Astrocyte of the hippocampus (primary cell): ENCODE data around the gene MACROH2A1.

ENCODE experiments used
- DNase-seq: peaks from one replicate; pipeline ENCODE4 v3.0.0; 2011; ENCODE audit warnings: low read depth, low spot score

Gene MACROH2A1

GRCh38 chr5:135398160-135398854 is 724 bp downstream of the MACROH2A1 start:
- DNase-seq: peak; percentile 63

- DNase-seq: no peak
Observed at GRCh38 chr5:135397084-135397483, 1.9 kb downstream of the MACROH2A1 start.

- DNase-seq: no peak
Observed at GRCh38 chr5:135396459-135397055, 2.5 kb downstream of the MACROH2A1 start.

GRCh38 chr5:135395866-135396265 is 3.2 kb downstream of the MACROH2A1 start:
- no peak for DNase-seq

GRCh38 chr5:135395451-135395850 is 3.6 kb downstream of the MACROH2A1 start:
- DNase-seq: no peak

GRCh38 chr5:135394095-135394494 is 4.9 kb downstream of the MACROH2A1 start:
- no peak for DNase-seq

GRCh38 chr5:135393691-135394090 is 5.3 kb downstream of the MACROH2A1 start:
- DNase-seq: peak; percentile 51

GRCh38 chr5:135393229-135393628 is 5.8 kb downstream of the MACROH2A1 start:
- no peak for DNase-seq

GRCh38 chr5:135392256-135392655 is 6.8 kb downstream of the MACROH2A1 start:
- DNase-seq: peak; percentile 83

GRCh38 chr5:135391869-135392255 is 7.2 kb downstream of the MACROH2A1 start:
- DNase-seq: no peak

- peak; percentile 96 for DNase-seq
Observed at GRCh38 chr5:135391116-135391868, 7.7 kb downstream of the MACROH2A1 start.

GRCh38 chr5:135388860-135389435 is 10.1 kb downstream of the MACROH2A1 start:
- no peak for DNase-seq

GRCh38 chr5:135387629-135387960 is 11.4 kb downstream of the MACROH2A1 start:
- DNase-seq: no peak

- peak; percentile 80 for DNase-seq
Observed at GRCh38 chr5:135386886-135387628, 12.0 kb downstream of the MACROH2A1 start.

GRCh38 chr5:135386096-135386495 is 12.9 kb downstream of the MACROH2A1 start:
- DNase-seq: no peak

- DNase-seq: no peak
Observed at GRCh38 chr5:135385576-135385975, 13.5 kb downstream of the MACROH2A1 start.

GRCh38 chr5:135384898-135385297 is 14.1 kb downstream of the MACROH2A1 start:
- no peak for DNase-seq

- no peak for DNase-seq
Observed at GRCh38 chr5:135383803-135384495, 15.1 kb downstream of the MACROH2A1 start.

- no peak for DNase-seq
Observed at GRCh38 chr5:135382981-135383380, 16.1 kb downstream of the MACROH2A1 start.

- no peak for DNase-seq
Observed at GRCh38 chr5:135382106-135382790, 16.8 kb downstream of the MACROH2A1 start.
